GM18868 (cell line): ENCODE data around the gene XPO1.
"Not testable (repeated sequence)": the region's sequence is repeated elsewhere in the genome, so short reads cannot be mapped to it uniquely, and the experiment has no call there.

Source experiments
- ATAC-seq: cut with Tn5 transposase; IDR thresholded peaks from one replicate; pipeline ENCODE4 v1.9.1; 2021; ENCODE audit warnings: mild to moderate bottlenecking, moderate library complexity; ENCODE audit not compliant: unreplicated experiment

XPO1 gene, protein sequence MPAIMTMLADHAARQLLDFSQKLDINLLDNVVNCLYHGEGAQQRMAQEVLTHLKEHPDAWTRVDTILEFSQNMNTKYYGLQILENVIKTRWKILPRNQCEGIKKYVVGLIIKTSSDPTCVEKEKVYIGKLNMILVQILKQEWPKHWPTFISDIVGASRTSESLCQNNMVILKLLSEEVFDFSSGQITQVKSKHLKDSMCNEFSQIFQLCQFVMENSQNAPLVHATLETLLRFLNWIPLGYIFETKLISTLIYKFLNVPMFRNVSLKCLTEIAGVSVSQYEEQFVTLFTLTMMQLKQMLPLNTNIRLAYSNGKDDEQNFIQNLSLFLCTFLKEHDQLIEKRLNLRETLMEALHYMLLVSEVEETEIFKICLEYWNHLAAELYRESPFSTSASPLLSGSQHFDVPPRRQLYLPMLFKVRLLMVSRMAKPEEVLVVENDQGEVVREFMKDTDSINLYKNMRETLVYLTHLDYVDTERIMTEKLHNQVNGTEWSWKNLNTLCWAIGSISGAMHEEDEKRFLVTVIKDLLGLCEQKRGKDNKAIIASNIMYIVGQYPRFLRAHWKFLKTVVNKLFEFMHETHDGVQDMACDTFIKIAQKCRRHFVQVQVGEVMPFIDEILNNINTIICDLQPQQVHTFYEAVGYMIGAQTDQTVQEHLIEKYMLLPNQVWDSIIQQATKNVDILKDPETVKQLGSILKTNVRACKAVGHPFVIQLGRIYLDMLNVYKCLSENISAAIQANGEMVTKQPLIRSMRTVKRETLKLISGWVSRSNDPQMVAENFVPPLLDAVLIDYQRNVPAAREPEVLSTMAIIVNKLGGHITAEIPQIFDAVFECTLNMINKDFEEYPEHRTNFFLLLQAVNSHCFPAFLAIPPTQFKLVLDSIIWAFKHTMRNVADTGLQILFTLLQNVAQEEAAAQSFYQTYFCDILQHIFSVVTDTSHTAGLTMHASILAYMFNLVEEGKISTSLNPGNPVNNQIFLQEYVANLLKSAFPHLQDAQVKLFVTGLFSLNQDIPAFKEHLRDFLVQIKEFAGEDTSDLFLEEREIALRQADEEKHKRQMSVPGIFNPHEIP (N-terminal part only)

DNA sequence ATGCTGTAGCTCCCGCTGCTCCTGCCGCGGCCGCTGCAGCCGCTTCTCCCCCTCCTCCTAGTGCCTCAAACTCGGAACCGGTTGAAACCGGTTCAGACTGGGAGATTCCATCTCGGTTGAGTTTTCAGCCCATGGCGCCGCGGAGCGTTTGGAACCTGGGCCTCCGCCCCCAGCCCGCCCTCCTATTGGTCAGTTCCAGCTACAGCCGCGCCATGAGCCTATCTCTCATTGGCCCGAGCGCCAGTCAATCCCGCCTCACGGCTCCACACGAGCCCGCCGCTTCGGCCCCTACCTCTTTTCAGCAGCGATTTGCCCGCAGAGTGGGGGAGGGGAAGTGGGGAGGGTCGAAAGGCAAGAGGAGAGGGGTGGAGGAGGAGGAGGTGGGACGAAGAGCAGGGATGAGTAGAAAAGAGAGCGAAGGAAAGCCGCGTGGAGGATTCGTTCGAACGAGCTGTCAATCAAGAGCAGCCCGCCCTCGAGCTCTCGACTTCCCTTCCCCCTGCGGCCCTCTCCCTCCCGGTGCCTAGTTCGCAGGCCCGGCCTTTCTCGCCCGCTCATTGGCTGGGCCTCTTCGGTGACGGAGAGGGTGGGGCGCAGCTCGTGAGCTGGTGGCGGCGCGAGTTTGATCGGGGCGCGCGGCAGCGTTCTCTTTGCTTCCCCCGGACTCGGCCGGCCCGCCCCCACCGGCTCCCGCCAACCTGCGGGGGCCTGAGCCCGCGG is at the start of gene XPO1:
XPO1 (minus strand) TSS at position 157 of the 720 bp plus-strand sequence. CDS start 4,459 bp downstream, outside the sequence.
- ATAC-seq, result peak; percentile 81

DNA sequence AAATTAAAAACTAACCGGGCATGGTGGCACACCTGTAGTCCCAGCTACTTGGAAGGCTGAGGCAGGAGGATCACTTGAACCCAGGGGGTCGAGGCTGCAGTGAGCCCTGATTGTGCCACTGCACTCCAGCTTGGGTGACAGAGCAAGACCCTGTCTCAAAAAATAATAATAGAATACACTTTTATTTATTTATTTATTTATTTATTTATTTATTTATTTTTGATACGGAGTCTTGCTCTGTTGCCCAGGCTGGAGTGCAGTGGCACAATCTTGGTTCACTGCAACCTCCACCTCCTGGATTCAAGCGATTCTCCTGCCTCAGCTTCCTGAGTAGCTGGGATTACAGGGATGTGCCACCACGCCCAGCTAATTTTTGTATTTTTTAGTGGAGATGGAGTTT is 48.8 kb upstream of the XPO1 start:
- ATAC-seq, result not testable (repeated sequence)

DNA sequence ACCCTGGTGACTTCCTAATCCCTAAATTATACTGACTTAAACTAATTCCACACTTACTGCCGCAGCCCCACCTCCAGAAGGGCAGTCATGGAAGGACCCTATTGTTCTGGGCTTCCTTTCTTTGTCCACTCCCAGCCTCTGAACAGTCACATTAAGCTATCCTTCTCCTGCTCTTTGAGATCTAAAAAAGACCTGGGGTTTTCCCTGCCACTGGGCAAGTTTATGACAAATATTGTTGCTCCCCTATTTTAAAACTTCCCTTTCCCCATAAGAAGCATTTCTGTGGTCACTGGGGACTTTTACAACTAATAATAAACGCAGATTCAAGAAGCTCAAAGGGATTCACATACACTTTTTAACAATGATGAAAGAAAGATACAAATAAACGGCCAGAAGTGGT is 47.2 kb upstream of the XPO1 start:
- peak; percentile 61 for ATAC-seq

DNA sequence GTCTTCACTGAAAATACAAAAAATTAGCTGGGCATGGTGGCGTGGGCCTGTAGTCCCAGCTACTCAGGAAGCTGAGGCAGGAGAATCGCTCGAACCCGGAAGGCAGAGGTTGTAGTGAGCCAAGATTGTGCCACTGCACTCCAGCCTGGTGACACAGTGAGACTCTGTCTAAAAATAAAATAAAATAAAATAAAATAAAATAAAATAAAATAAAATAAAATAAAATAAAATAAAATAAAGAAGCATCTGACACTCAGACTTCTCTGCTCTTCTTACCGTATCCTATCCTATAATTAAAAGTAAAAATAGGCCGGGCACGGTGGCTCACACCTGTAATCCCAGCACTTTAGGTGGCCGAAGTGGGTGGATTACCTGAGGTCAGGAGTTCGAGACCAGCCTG is 46.2 kb upstream of the XPO1 start:
- ATAC-seq, result not testable (repeated sequence)

DNA sequence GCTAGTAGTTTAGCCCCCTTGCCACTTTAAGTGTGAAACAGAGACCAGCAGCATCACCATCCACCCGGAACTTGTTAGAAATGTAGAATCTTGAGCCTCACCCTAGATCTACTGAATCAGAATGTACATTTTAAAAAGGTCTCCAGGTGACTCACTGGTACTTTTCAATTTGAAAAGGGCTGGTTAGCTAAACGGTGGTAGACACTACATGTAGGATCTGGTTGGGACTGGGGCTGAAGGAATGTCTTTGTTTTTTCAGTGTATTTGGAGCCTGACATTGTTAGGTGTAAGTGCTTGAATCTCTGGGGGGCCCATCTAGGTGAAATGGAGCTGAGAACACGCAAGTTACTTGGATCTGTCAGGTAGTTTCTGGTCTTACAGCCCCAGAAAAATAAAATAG is 44.0 kb upstream of the XPO1 start:
- ATAC-seq, result peak; percentile 42

DNA sequence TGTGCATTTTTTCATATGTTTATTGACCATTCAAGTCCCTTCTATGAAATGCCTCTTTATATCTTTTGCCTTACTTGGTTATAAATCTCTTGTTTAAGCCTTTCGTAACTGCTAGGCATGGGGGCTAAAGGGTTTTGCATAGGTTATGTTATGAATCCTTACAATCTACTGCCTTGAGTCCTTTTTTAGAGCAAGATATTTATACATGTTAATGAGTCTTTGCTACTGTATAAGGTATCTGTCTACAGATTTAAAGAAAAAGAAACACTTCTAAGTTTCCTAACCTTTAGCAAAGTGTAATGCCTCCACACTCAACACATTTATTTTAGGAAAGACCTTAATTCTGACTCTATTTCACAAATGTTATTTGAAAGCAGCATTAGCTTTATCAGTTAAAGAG is 43.6 kb upstream of the XPO1 start:
- ATAC-seq, result no peak

DNA sequence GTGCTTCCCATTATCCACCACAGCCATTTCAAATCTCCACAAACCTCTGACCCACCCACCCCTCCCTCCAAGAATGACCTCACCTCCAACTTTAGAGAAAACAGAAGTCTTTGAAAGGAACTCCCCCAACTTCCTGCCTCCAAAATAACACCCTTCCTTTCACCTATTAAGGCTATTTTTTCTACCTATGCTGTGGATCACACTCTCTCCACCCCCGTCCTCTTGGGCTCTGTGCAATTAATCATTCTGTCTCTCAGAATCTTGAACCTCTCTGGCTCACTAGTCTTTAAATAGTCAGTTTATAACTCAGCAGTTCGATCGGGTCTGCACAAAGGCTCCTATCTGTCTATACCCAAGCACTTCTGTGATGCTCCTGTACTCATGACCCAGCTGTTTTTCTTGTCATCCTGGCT is 37.3 kb upstream of the XPO1 start:
- ATAC-seq, result no peak

DNA sequence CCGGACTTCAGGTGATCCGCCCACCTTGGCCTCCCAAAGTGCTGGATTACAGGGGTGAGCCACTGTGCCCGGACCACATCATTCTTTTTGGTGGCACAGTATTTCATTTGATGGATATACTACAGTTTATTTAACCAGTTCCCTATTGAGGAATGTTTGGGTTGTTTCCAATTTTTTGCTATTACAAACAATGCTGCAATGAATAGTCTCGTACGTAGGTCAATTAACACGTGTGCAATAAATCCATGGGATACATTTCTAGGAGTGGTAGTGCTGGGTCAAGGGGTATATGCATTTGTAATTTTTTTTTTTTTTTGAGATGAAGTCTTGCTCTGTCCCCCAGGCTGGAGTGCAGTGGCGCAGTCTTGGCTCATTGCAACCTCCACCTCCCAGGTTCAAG is 28.4 kb upstream of the XPO1 start:
- ATAC-seq, result no peak

DNA sequence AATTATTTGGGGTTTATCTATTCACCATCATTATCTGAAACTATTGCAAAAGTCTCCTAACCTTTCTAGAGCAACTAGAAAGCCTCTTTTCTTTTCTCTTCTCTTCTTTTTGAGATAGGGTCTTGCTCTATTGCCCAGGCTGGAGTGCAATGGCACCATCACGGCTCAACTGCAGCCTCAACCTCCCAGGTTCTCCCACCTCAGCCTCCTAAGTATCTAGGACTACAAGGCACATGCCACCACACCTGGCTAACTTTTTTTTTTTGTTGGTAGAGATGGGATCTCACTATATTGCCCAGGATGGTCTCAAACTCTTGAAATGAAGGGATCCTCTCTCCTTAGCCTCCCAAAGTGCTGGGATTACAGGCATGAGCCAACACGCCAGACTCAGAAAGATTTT is 24.5 kb upstream of the XPO1 start:
- no peak for ATAC-seq

DNA sequence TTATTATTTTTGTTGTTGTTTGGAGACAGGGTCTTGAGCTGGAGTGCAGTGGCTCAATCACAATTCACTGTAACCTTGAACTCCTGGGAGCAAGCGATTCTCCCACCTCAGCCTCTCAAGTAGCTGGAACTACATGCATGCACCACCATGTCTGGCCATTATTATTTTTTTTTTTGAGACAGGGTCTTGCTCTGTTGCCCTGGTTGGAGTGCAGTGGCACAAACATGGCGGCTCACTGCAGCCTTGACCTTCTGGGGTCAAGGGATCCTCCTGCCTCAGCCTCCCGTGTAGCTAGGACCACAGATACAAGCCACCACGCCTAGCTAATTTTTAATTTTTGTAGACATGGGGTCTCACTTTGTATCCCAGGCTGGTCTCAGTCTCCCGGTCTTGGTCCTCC is 20.0 kb upstream of the XPO1 start:
- no peak for ATAC-seq

DNA sequence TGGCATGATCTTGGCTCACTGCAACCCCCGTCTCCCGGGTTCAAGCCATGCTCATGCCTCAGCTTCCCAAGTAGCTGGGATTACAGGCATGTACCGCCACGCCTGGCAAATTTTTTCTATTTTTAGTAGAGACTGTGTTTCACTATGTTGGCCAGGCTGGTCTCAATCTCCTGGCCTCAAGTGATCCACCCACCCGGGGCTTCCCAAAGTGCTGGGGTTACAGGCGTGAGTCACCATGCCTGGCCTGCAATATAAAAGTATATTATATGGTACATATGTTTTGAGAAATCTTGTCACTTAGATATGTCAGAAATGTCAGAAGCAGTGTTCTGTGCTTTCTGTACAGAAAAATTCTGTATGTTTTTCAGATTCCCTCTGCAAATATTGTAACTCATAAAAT is 19.2 kb upstream of the XPO1 start:
- ATAC-seq, result no peak

DNA sequence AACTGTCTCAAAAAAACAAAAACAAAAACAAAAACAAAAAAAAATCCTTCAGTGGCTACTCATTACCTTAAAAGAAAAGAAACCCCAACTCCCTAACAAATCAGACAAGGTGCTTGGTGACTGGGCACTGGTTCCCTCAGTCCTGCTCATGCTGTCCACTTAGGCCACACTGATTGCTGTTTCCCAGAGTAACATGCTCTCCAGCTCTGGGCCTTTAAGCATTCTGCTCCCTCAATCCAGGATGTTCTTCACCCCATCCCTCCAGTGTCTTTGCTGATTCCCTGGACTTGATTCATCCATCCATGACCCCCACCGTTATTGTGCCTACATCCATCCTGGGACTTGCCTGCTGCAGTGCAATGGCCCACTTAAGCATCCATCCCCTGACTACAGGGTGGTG is 16.4 kb upstream of the XPO1 start:
- ATAC-seq, result no peak

DNA sequence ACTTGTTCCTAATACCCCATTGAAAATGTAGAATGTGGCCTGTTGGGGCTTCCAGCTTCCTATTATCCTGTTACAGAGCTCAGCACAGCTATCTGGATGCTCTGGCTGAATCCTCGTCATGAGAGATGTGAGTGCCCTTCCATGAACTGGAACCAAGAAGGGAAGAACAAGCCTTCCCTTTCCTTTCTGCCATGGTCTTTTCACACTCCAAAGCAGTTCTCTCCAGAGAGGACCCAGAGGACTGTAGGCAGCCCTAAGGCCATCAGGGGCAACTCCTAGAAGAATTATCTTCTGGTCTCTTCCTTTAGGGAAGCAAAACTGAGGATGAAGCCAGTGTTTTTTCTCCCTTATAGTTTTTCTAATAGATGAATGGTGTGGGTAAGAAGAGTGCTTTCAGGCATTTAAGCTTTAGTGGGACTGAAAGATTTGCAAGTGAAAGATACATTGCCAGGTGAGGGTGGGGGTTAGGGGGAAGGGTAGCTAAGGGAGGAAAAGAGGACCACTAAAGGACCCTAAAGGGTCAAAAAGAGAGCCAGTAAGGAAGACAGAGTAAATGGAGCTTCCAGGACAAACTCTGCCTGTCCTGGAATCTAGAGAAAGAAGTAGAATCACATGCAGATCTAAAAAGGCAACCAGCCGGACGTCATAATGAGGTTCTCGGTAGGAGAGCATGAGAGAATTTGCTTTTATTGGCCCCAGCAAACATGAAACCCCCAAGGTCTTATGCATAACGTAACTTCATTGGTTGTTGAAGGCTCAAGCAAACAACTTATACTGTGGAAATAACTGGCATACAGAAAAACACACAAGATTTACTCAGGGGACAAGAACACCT is 12.4 kb upstream of the XPO1 start:
- ATAC-seq, result no peak

DNA sequence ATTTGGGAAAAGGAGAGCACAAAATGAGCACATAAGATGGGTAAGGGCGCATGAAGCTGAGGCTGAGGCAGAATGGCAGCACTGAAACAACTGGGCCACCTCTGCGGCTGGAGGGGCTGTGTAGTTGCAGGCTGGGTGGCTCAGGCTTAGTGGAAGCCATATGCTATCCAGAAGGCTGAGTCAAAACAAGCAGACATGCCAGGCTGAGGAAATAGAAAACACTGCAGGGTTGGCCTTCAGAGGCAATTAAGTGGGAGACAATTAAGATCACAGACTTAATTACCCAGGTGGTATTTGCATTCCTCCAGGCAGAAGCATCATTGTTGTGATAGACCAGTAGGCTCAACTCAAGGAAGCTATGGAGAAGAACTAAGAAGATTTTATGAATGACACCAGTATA is 11.4 kb upstream of the XPO1 start:
- ATAC-seq, result no peak

DNA sequence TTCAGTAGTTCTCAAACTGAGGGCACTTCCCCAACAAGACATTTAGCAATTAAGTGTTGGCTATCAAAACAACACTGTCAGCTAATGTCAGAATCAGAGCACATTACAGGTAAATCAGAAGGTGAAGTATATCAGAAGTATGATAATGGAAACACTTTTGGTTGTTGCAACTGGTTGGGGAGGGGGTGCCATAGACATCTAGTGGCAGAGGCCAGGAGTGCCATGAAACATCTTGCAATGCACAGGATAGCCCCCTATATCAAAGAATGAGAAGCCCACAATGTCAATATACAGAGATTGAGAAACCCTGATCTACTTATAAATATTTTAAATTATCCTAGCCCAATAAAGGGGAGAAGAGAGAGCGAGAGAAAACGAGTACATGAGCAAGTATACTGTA is 4.9 kb upstream of the XPO1 start:
- ATAC-seq, result no peak

DNA sequence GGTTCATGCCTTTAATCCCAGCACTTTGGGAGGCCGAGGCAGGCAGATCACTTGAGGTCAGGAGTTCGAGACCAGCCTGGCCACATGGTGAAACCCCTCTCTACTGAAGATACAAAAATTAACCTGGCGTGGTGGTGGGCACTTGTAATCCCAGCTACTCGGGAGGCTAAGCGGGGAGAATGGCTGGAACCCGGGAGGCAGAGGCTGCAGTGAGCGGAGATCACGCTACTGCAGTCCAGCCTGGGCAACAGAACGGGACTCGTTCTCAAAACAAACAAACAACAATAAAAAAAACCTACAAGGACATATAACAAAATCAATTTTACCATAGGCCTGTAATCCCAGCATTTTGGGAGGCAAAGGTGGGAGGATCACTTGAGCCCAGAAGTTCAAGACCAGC is 2.0 kb upstream of the XPO1 start:
- ATAC-seq, result not testable (repeated sequence)

DNA sequence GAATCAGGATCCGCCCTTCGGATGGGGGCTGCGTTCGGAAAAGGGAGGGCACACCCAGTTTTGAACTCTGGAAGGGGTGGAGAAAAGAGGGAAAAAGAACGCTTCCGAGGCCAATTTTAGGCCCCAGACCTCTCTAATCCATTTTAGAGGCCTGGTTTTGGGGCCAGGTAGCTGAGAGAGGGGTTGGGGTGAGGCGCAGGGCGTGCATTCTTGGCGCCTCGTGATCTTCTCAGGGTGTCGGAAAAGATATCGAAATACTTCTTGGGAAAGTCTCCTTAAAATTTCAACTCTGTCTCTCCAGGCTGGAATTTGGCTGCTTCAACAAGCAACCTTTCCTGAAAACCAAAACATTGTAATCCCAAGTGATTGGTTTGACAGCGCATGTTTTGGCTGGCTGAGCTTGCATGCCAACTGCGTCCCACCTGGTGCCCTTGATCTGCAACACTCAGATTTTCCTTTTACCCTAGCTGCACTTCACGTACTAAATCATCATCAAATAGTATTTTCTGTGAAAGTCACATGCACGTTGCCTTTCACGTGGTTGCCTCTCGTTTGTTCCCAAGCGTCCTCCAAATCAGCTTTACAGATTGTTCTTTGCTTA is 864 bp upstream of the XPO1 start:
- no peak for ATAC-seq

DNA sequence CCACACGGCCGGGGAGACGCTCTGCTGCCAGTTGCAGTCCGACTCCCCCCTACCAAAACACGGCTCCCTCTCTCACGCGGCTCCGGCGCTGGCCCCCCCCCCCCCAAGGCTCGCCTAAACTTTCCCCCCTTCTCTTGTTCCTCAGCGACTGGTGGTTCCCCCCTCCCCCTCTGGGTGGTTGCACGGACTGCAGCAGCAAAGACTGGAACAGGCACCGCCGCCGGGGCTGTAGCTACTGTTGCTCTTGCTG is 281 bp downstream of the XPO1 start:
- no peak for ATAC-seq

DNA sequence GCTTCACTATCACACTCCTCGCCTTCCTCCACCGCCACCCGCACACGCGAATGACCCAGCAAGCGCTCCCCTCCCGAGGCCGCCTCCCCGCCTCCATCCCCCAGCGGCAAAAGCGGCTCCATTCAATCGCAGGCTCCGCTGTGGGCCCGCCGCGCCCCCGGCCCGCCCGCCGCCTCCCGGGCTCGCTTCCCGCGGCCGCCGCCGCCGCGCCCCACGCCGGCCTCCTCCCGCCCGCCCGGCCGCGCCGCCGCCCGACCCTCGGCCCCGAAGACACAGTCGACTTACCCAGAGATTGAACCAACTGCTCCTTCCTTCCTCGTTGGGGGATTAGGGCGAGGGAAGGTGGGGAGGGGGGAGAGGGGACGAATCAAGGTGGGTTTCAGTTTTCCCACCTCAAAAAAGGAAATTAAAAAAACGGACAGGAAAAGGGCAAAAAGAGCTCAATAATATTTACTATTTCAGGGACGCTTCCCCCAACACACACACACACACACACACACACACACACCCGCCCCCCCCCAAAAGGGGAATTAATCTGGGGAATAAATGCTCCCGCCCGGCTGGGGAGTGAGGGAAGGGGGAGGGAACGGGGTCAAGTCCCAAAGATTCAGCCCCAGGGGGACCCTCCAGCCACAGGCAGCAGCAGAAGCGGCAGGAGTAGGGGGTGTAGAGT is 743 bp downstream of the XPO1 start:
- no peak for ATAC-seq
